GM18951 (cell line): ENCODE results near the gene EPHX1.

Experiments used
- POLR2A ChIP-seq: IDR thresholded peaks from 4 replicates; pipeline ENCODE4 v1.6.1; 2011; ENCODE audit warnings: mild to moderate bottlenecking; ENCODE audit not compliant: insufficient read length, insufficient read depth; ENCODE audit errors: extremely low read depth
- in situ Hi-C: fragments of 300-500 bp; cut with MboI; formaldehyde crosslinking; loops from one replicate; pipeline ENCODE4 v1.12.0; 2022; ENCODE audit warnings: low sequenced_read_pairs, mixed read lengths, inconsistent platforms; ENCODE audit not compliant: unreplicated experiment

EPHX1 gene

DNA sequence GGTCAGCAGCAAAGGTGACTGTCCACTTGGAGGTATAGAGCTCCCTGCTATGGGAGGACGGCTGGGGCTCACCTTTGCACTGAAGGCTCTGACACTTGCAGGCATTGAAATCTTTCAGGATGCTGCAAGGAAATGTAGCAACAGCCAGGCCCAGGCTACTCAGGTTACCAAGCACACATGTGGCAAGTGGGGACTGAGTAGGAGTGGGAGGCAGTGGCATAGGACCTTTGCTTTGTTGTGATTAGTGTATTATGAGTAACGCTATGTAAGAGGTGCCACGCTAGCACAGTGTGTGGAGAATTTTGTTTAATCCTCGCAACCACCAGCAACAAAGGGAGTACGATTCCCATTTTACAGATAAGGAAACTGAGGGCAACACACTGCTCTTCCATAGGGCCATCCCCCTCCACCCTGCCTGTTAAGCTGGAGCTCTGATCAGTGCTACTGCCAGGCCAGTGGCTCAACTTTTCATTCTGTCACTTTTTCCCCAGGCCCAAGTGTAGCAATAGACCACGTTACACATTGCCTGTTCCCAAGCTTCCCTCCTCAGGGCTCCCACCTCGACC lies 51.0 kb downstream of the EPHX1 start:
- in situ Hi-C loops = no loop called here
- TF ChIP-seq POLR2A = no peak

DNA sequence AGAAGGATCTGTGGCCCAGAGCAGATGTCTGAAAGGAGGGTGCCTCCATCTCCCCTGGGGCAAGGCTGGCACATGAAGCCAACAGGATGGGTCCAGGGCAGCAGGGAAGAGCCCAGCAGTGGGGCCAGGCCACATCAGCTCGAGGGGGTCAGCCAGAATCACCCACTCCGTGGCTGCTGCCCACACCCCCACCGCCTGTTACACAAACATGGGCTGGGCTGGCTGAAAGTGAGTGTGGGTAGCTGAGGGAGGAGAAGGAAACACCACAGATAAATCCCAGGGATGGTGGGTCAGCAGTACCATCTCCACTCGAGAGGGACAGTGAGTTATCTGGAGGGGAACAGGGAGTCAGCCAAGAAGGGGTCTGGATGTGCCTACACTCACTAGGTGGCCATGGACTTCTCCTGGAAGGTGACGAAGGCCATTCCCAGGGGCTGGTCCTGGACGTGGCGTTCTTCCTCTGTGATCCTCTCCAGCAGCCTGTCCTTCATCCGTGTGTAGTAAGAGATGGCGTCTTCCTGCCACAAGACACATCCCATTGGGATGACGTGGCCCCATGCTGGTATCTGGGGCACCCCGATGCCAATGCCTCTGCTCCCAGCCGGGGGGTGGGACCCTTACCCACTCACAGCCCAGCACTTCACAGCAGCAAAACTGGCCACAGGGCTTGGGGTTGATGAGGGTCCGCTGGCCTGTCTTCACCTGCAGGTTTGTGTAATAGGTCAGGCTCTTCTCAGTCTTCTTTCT lies 52.1 kb downstream of the EPHX1 start:
- in situ Hi-C loops = no loop called here
- TF ChIP-seq POLR2A = no peak

DNA sequence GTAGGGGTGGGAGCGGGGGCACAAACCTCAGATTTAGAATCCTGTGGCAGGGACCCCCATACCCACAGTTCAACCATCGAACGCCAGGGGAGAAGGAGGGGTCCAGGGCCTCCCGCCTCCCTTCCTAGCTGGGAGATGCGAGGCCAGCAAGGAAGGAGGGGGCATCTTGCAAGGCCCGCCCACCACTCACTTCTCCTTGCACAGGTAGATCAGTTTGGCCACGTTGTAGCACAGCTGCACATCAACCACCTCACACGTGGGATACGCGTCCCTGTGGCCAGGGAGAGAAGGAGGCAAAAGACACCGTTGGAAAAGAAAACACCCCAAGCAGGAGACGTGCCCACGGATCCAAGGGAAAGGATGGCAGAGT lies 52.6 kb downstream of the EPHX1 start:
- no peak for TF ChIP-seq POLR2A
- in situ Hi-C loops = no loop called here

DNA sequence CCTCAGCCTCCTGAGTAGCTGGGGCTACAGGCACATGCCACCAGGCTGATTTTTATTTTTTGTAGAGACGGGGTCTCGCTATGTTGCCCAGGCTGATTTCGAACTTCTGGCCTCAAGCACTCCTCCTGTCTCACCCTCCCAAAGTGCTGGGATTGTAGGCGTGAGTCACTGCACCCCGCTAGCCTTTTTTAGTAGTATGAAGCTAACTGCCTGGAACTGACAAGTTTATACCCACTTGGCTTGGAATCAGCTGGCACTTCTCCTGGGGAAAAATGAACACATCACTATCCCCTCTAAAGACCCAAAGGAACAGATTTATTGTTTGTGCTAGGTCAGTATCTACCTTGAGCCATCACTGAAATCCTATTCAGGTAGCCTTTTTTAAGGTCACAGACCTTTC lies 53.2 kb downstream of the EPHX1 start:
- TF ChIP-seq POLR2A = no peak
- in situ Hi-C loops = no loop called here

DNA sequence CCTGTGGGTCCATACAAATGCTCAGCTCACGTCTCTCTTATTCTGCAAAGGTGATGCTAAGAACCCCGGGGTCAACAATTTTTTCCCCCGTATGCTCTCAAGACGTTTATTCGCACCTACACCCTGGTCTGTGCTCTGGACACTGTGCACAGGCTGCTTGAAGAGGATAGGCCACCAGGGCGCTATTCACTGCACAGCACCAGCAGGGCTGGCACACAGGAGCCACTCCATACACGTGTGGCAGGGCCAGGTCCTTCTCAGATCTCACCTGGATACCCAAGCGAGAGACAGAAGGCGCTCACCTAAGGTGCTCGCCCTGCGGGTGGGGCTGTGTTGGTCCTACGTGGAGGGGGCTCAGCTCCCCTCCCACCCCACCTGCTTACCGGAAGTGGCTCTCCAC lies 55.6 kb downstream of the EPHX1 start:
- no peak for TF ChIP-seq POLR2A
- in situ Hi-C loops = no loop called here

DNA sequence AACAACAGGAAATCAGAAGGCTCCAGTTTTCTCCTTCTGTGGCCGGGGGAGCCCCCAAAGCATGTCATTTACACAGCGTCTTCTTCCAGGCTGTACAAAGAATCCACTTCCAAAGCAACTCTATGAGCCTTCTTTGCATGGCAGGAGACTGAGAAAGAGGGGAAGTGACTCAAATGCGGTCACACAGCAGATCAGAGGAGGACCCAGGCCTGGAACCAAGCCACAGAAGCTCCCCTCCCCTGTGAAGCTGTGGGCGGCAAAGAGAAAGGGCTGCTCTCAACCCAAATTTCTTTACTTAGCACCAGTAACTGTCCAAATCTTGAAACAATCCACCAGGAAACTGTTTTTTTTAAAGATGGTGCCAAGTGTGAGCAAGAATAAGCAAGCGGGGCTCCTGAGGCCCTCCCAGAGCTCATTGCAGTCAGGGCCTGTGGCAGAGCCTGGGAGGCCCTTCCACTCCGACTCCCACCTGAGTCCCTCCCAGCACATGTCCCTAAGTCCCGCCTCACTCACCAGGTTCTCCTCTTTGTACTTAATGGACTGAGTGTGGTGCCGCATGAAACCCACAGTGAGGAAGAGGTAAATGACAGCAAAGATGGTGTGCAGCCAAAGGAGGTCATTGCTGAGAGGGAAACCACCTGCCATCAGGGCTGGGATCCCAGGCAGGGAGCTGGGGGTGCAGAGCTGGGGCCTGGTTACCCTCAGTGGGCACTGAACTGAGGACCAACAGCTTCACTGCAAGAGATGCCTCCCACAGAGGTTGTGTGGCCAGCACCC lies 56.3 kb downstream of the EPHX1 start:
- no peak for TF ChIP-seq POLR2A
- in situ Hi-C loops = no loop called here

DNA sequence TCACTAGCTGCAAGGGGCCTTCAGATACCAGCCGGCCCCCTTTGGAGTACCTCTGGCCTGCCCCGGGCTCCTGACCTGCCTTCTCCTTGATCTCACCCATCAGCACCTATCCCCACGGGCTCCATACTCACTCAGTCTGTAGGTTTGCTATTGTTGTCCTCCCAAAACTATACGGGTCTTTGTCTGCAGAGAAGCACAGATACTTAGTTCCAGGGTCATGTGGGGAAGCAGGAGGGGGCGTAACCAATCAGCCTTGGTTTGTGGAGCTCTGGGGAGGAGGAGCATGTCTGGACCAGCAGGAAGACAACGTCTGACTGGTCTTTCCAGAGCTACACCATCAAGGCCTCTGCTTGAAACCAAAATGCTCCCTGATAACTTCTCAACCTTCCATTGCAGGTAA lies 57.1 kb downstream of the EPHX1 start:
- in situ Hi-C loops = no loop called here

DNA sequence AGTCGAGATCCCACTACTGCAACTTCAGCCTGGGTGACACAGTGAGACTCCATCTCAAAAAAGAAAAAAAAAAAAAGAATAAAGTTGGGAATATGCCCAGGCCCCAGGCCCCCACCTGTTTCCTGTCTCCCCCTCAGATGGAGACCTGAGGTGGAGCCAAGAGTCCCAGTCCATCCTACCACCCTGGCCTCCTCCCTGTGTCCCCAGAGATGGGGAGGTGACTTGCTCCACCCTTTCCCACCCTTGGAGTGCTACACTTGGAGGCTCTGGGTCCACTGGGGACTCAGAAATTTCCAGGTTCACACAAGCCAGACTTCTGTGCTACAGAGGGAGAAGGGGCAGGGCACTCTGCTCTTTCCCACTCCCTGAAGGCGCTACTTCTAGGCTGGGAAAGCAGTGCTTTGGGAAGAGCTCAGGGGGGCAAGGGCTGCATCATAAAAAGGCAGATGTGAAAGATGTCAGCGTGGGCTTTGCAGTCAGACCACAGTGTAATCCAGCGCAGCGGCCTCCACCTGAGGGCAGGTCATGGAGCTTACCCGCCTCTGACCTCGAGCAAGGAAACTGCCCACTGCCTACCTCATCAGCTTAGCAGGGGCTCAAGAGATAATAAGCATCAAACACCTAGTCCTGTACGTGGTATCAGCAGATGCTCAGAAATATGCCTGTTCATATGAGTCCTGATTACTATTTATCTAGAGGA lies 58.9 kb downstream of the EPHX1 start:
- TF ChIP-seq POLR2A = no peak
- in situ Hi-C loops = no loop called here

More for the DNA sequence above, 57.1 kb downstream of the EPHX1 start:
- TF ChIP-seq POLR2A = no peak

DNA sequence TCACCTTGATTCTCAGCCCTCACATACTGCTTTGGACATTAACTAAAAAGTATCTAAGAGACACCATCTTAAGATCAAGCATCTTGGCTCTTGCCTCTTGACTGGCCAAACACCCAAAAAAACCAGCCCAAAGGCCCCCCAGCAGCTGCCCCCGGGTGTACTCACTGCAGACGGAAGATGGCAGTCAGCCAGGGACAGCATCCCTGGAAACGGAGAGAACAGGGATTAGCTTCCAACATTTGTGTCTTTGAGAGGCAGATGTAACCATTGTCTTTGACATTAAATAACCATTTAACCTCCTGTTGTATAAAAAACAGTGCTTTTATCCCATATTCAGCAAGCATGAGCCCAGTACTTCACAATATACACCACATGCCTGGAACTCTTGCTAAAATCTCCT lies 61.0 kb downstream of the EPHX1 start:
- in situ Hi-C loops = no loop called here
- TF ChIP-seq POLR2A = no peak

DNA sequence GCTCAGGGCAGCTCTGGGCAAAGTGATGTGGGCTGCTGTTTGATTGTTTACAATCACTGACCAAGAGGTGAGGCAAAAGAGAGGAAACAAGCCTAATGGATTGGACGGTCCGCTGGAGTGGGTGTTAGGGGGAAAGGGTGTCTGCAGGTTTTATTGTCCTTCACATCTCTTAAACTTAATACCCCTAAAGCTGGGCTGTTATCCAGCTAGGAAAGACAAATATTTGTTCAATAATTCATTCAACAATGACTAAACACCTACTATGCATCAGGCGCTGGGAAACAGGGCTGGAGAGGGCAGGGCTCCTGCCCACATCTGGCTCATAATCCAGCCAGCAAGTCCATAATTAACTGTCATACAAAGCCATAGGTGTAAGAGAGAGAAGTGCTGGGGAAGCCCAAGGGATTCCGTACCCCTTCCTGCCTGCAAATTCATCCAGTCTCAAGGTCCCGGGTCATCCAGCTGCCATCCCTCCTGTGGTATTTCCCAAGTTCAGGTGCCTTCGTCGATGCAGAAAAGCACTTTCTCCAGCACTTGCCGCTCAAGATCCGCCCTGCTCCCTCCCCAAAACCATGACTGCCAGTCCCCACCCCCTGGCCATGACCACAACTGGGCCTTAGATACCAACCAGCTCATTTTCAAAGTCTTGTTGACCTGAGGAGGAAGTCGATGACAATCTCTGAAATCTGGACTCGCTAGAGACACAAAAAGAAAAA lies 61.6 kb downstream of the EPHX1 start:
- in situ Hi-C loops = no loop called here
- TF ChIP-seq POLR2A = no peak

DNA sequence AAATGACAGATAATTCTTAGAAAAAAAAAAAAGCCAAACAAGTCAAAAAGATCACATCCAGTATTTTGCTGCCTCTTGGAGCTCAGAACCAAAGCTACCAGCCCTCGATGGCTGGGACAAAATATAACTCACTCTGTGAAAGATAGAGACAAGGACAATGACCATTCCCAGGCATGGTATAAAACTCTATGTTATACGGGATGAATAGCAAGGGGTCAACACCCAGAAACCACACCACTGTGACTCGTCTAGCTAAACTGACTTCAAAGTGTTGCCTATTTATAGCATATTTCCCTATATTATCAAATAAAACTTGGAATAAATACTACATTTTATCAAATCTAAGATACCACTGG lies 62.1 kb downstream of the EPHX1 start:
- in situ Hi-C loops = no loop called here
- no peak for TF ChIP-seq POLR2A

DNA sequence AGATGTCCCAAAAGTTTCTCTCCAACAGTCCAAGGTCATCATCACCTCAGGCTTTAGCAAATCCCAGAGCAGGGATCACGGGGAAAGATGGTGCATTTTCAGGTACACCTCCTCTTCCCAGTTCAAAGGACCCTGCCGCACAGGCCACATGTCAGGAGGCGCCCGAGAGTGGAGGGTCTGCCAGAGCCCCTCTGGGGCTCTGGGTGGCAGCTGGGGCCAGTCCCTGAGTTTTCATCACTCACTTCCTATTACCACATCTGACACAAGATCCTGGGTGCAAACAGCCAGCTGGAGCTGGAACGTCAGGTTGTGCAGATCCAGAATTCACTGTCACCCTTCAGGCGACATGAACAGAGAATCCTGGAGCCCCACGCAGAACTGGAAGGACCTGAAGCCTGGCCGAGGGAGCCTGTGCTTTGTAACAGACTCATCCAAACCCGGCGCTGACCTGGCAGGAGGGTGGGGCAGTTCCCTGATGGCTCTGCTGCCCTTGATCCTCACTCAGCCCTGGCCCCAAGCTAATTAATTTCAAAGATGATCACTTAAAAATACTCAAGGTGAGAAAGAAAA lies 63.4 kb downstream of the EPHX1 start:
- no peak for TF ChIP-seq POLR2A
- in situ Hi-C loops = no loop called here
